GM19239 (cell line): ENCODE results near the gene TEDC2.

Experiments
- DNase-seq: peaks from one replicate; pipeline ENCODE4 v3.0.0; 2011; ENCODE audit warnings: low spot score; ENCODE audit not compliant: insufficient read length
- FAIRE-seq: peaks from 2 replicates; lab custom pipeline; 2011; peaks lifted over from hg19 to GRCh38; lab: Jason Lieb, UNC

Gene TEDC2

GRCh38 chr16:2464333-2464732 is 4.4 kb downstream of the TEDC2 start:
- FAIRE-seq (no peak), DNase-seq (no peak)

DNA sequence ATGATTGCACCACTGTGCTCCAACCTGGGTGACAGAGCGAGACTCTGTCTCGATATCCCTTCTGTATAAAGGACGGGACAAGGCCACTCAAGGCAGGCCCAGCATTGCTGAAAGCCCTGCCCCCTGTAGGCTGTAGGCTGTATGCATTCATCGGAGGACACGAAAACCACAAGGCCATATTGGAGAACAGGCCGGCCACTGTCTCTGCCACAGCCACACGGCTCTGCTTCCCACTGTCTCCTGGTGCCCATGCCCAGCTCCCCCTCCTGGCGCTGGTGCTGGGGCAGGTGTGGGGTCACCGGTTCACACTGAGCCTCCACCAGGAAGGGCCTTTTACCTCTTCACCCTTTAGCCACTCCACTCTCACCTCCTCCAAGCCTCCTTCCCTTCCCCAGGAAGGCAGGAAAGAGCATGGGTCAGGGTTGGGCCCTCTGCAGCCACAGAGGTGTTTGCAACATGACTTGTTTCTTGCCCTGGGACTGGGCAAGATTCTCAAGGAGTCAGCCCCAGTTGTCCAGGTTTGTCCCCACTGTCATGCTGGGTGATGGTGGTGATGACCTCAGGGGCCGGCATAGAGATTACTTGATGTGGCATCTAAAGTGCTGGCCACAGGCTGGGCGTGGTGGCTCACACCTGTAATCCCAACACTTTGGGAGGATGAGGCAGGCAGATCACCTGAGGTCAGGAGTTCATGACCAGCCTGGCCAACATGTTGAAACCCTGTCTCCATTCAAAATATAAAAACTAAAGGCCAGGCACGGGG is 5.9 kb downstream of the TEDC2 start:
- DNase-seq (no peak), FAIRE-seq (no peak)

- FAIRE-seq (no peak), DNase-seq (no peak)
These were observed 7.0 kb downstream of the TEDC2 start for GRCh38 chr16:2466667-2467527.

- DNase-seq (peak; percentile 62), FAIRE-seq (no peak)
These were observed 7.8 kb downstream of the TEDC2 start for GRCh38 chr16:2467528-2468232.

DNA sequence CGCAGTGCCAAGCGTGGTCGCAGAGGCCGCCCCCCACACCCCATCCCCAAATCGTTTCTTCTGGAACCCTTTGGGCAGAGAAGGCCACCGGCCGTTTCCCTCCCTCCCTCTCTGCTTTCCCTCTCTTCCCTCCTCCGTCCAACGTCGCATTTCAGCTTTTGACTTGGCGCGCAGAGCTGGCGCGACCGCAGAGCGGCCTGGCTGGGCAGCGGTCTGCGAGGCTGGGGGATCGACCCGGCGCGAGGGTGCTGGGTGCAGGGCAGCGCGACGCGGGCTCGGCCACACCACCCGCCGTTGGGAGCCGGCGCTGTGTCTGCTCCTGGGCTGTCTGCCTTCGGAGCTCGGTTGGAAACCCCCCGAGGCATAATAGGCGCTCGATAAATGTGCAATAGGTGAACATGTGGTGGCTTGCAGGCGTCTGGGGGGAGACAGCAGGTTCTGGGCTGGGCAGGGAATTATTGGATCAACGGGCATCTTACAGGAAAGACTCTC is 8.4 kb downstream of the TEDC2 start:
- no peak for DNase-seq
- no peak for FAIRE-seq

DNA sequence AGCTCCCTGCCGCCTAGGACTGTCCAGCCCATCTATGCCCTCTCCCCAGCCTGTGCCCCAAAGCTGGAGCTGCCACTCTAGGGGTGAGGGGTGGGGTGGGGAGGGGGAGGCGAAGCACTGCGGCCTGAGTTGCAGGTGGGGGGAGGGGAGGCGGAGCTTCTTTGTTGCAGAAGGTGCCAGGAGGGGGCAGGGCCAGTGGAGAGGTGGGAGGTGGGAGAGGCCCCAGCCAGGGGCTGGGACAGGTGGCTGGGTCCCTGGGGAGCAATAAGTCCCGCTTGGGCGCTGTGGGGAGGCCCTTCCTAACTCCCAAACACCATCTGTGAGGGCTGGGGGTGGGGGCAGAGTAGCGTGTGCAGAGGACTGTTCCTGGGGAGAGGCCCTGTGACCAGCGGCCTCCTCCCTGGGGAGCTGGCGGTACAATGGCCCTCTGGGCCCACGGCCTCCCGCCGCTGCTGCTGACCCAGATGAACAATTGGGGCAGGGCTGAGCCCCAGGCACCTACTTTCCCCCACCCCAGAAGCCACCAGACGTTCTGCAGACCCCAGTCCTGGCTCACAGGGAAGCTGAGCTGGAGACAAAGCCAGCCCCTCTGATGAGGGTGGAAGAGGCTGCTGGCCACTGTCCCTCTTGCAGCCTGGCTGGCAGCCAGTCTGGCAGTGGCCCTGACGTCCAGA is 9.0 kb downstream of the TEDC2 start:
- FAIRE-seq (peak; percentile 98), DNase-seq (peak; percentile 88)

- DNase-seq (no peak), FAIRE-seq (no peak)
These were observed 9.7 kb downstream of the TEDC2 start for GRCh38 chr16:2469399-2470233.

GRCh38 chr16:2470234-2470601 is 10.3 kb downstream of the TEDC2 start:
- no peak for FAIRE-seq
- no peak for DNase-seq

DNA sequence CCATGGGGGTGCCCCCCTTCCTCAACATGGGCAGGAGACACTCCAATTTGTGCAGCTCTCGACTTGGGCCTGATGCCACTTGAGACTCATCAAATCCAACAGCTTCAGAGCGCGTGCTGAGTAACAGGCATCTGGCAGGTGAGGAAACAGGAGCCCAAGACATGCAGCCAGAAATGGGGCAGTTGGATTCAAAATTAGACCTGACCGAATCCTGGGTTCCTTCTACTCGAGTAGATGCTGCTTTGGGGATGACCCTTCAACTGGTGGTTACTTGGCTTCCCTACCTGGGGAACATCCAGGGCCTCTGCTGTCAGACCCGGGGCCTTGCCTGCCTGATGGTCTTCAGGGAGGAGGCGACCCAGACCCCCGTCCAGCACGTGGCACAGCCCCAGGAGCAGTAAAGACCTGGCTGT is 10.7 kb downstream of the TEDC2 start:
- no peak for FAIRE-seq
- DNase-seq: no peak

- FAIRE-seq (no peak), DNase-seq (no peak)
These were observed 11.2 kb downstream of the TEDC2 start, which contains the start of gene NTN3 for GRCh38 chr16:2471016-2471652. TSS of gene NTN3 (plus strand) at chr16:2471297. CDS start at chr16:2471702, 405 bp downstream.

GRCh38 chr16:2471653-2472487 is 12.0 kb downstream of the TEDC2 start:
- DNase-seq: no peak
- no peak for FAIRE-seq

- no peak for FAIRE-seq
- DNase-seq: no peak
These were observed 12.6 kb downstream of the TEDC2 start for GRCh38 chr16:2472488-2472864.

DNA sequence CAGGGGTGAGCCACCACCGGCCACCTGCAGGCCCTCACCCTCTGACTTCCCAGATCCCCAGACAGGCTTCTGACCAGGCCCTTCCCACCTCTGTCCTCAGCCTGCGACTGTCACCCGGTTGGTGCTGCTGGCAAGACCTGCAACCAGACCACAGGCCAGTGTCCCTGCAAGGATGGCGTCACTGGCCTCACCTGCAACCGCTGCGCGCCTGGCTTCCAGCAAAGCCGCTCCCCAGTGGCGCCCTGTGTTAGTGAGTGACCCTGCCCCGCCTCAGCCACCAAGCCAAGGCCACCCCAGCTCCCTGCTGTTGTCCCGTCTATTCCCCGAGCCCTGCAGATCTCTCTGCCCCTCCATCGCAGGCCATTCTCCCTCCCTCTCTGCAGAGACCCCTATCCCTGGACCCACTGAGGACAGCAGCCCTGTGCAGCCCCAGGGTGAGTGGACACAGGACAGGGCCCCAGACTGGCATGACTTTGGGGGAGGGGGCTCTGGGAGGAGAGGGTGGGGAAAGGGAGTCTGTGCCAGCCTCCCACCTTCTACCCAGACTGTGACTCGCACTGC is 13.1 kb downstream of the TEDC2 start:
- DNase-seq: no peak
- peak; percentile 37 for FAIRE-seq

DNA sequence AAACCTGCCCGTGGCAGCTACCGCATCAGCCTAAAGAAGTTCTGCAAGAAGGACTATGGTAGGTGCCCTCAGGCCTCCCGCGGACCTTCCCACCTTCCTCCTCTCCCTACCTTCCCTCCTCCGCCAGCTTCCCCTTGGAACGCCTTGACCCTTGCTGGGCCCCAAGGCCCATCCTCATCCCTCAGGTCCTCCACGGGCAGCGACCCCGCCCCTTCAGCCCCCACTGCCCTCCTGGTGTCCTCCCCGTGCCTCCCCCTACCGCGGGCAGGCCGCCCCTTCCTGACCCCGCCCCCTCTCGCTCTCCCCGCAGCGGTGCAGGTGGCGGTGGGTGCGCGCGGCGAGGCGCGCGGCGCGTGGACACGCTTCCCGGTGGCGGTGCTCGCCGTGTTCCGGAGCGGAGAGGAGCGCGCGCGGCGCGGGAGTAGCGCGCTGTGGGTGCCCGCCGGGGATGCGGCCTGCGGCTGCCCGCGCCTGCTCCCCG is 13.6 kb downstream of the TEDC2 start:
- FAIRE-seq (no peak), DNase-seq (no peak)

- FAIRE-seq (peak; percentile 57), DNase-seq (peak; percentile 79)
These were observed 14.3 kb downstream of the TEDC2 start for GRCh38 chr16:2473999-2474876.

DNA sequence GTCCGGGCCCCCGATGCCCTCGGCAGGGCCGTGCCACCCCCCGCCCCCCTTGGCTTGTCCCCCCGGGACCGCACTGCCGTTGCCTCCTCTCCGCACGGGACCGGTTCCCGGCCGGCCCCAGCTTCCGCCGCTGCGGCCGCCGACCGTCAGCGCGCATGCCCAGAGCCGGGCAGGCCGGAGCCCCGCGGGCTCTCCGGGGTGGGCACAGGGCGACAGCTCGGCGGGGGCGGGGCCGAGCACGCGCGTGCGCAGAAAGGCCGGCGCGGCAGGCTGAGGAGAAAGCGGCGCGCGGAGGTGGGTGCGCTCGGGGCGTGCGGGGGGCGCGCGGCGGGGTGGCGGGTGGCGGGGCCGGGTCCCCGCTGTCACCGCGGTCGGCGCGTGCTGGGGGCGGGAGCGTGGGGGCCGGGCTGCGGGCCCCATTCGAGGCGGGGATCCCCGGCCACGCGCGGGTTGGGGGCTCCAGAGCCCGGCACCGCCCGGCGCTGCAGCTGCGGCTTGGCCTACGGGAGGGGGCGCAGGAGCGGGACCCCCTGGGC is 15.0 kb downstream of the TEDC2 start, which contains the start of gene TBC1D24:
TSS of gene TBC1D24 (plus strand) at position 251 of the 536 bp plus-strand sequence. CDS start 21,022 bp downstream, outside the sequence.
- peak; percentile 100 for DNase-seq
- FAIRE-seq: peak; percentile 90
